GM18502 (cell line): ENCODE results near the gene RDX.
"Not testable (repeated sequence)": the region's sequence is repeated elsewhere in the genome, so short reads cannot be mapped to it uniquely, and the experiment has no call there.

Source experiments
- ATAC-seq: cut with Tn5 transposase; IDR thresholded peaks from one replicate; pipeline ENCODE4 v1.9.1; 2021; ENCODE audit warnings: mild to moderate bottlenecking; ENCODE audit not compliant: unreplicated experiment, poor library complexity

The RDX gene

GRCh38 chr11:110280595-110280994 is 15.8 kb downstream of the RDX start:
- ATAC-seq, result not testable (repeated sequence)

GRCh38 chr11:110279881-110280280 is 16.5 kb downstream of the RDX start:
- ATAC-seq, result no peak

- ATAC-seq, result no peak
Measured at GRCh38 chr11:110272919-110273318, 23.5 kb downstream of the RDX start.

GRCh38 chr11:110269996-110270395 is 26.4 kb downstream of the RDX start:
- ATAC-seq, result no peak

- no peak for ATAC-seq
Measured at GRCh38 chr11:110268441-110268840, 28.0 kb downstream of the RDX start.

DNA sequence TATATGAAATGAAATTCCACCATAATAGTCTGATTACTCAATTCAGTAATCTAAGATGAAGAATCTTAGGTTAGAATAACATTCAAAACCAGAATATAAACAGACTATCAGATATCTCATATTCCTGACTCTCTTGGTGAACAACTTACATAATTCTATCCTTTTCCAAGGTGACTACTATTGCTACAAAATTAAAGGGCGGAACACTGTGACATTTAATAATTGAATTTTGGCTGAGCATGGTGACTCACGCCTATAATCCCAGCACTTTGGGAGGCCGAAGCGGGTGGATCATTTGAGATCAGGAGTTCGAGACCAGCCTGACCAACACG is 34.4 kb downstream of the RDX start:
- no peak for ATAC-seq

DNA sequence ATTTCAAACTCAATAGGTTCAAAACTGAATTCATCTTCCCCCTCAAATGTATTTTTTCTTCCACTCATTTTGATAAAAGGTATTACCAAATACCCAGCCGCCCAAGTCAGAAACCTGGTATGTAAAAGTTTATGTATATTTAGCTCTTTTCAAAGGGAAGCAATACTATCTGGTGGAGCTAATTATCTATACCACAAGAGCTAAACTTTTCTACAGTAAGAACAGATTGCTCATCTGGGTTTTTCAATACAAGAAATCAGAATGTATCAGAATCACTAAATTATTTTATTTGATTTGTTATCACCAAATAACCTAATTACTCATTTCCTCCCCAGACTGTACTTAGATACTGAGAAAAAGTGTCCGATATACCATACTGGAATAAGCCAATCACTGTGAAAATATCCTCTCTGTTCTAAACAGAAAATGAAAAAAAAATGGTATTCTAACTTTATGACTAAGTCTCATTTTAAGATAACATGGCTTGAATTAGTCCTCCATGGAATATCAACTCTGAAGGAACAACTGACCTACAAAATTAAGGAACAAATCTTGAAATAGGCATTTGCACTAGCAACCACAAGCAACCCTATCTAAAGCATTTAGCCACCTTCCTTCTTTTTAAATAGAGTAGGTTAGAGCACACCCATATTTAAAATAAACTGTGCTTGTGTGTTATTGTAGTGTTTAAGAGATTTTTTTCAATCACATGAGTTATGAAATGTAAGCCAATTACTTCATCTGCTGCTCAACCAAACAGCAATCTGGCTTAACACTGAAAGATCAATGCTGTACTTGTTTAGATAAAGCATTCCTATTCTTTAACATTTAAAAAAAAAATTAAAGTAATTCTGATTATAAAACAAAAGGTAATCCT is 35.0 kb downstream of the RDX start:
- ATAC-seq, result no peak

GRCh38 chr11:110253525-110253924 is 42.9 kb downstream of the RDX start:
- no peak for ATAC-seq

GRCh38 chr11:110251836-110252235 is 44.6 kb downstream of the RDX start:
- ATAC-seq, result no peak

DNA sequence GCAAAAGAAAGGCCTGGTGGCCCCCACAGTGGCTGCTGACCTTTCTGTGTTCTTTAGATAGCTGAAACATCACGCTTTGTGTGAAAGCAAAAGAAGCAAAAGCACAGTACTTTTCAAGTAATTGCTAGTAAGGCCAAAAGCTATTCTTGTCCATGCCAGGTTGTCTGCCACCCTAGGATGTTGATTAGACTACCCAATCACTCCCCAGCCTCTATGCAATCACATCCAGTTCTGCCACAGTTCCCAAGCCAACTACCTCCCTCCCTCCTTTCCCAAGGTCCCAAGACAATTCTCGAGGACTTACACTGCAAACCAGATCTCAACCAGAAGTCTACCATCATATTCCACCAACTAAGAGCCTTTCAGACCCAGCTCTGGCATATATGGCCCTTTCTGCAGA is 46.2 kb downstream of the RDX start:
- no peak for ATAC-seq

DNA sequence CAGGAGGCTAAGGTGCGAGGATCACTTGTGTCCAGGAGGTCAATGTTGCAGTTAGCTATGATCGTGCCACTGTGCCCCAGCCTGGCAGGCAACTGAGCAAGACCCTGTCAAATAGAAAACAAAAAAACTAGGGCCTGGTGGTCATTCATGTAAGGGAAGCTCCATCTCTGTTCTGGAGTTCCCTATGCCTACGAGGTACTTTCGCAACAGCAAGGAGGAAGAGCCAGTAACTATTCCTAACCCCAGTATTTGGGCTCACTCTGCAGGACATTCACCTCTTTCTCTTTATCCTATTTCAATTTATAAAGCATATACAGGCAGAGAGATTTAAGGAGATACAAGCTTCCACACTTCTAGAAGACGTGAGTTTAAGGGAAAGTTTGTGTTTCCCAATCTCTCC is 46.6 kb downstream of the RDX start:
- ATAC-seq, result no peak

- no peak for ATAC-seq
Measured at GRCh38 chr11:110249066-110249465, 47.3 kb downstream of the RDX start.

DNA sequence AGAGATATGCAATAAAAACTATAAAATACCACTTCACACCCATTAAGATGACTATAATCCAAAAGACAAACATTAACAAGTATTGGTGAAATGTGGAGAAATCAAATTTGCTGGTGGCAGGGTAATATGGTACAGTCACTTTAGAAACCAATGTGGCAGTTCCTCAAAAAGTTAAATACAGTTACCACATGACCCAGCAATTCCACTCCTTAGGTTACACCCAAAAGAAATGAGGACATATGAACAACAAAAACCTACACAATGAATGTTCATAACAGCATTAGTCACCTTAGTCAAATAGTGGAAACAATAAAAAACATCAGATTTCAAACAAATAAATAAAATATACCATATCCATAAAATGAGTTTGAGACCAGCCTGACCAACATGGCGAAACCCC is 52.6 kb downstream of the RDX start:
- no peak for ATAC-seq

- no peak for ATAC-seq
Measured at GRCh38 chr11:110242746-110243145, 53.7 kb downstream of the RDX start.

- no peak for ATAC-seq
Measured at GRCh38 chr11:110242188-110242587, 54.2 kb downstream of the RDX start.

GRCh38 chr11:110235966-110236365 is 60.4 kb downstream of the RDX start:
- ATAC-seq, result no peak

DNA sequence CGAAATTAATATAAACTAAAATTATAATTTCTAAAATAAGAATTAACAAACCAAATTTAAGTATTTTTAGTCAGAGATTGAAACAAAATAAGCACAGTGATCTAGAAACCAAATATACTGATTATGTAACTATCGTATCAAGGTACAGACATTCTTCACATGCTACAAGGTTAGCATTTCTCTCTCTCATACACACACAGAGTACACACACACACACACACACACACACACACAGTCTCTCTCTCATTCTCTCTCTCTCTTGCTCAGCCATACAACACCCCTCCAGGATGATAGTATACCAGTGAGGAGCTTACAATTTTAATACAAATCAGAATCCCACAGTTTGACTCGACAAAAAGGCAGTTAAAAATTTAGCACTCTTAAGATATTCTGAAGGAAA is 66.0 kb downstream of the RDX start:
- ATAC-seq, result no peak

GRCh38 chr11:110219006-110219785 is 77.2 kb downstream of the RDX start:
- no peak for ATAC-seq

DNA sequence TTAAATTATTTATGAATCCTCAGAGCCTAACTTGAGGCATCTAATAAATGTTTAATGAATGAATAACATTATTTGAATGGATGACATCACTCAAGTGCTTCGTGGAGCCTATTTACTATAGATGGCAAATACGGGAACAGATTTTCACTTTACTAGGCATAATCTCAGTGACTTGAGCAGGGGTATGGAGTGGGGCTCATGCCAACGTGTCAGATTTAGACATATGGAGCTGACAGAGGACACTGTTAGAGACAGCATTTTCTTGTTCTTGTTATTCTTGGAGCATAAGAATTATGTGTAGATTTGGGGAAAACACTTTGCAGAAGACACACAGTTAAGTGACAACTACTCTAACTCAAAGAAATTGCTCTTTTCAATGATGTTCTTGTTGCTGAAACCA is 78.5 kb downstream of the RDX start:
- ATAC-seq, result no peak

DNA sequence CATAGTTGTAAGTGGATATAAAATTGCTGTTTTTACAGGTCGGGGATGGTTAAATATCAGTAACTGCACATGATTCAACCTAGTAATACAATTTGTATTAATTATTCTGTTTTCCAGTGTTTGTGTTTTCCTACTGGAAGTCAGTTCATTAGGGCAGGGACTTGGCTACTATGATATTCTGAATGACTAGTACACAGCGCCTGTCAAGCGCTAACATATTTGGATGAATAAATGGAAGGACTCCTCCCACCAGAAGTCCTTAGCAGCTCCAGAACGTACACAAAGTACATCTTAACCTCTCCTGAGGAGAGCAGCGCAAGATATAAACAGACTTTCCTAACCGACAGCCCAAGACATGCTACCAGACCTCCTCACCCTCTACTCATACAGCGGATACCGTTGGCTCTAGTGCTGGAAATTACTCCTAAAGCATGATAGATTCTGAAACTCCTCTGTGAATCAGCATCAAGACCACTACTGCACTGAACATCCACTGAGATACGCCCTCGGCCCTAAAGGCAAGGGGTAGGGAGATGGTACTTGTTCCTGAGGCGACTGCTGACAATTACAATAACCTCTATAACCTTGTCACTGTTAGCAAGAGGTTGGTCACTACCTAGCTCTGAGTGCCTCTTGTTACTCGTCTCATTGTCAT is 79.1 kb downstream of the RDX start:
- no peak for ATAC-seq

DNA sequence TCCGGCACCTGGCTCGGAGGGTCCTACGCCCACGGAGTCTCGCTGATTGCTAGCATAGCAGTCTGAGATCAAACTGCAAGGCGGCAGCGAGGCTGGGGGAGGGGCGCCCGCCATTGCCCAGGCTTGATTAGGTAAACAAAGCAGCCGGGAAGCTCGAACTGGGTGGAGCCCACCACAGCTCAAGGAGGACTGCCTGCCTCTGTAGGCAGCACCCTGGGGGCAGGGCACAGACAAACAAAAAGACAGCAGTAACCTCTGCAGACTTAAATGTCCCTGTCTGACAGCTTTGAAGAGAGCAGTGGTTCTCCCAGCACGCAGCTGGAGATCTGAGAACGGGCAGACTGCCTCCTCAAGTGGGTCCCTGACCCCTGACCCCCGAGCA is 87.1 kb downstream of the RDX start:
- not testable (repeated sequence) for ATAC-seq
